ENCODE measurements around the gene LAMB1. TPM values are rescaled to one million over a fixed set of nuclear protein-coding genes. Genes with fewer than 3 reads are reported as not detected.

LAMB1 gene
- total and polyA plus RNA-seq, 3 donors from 2014 or later, result 42.0 to 65.2 (median 43.1) TPM

DNA sequence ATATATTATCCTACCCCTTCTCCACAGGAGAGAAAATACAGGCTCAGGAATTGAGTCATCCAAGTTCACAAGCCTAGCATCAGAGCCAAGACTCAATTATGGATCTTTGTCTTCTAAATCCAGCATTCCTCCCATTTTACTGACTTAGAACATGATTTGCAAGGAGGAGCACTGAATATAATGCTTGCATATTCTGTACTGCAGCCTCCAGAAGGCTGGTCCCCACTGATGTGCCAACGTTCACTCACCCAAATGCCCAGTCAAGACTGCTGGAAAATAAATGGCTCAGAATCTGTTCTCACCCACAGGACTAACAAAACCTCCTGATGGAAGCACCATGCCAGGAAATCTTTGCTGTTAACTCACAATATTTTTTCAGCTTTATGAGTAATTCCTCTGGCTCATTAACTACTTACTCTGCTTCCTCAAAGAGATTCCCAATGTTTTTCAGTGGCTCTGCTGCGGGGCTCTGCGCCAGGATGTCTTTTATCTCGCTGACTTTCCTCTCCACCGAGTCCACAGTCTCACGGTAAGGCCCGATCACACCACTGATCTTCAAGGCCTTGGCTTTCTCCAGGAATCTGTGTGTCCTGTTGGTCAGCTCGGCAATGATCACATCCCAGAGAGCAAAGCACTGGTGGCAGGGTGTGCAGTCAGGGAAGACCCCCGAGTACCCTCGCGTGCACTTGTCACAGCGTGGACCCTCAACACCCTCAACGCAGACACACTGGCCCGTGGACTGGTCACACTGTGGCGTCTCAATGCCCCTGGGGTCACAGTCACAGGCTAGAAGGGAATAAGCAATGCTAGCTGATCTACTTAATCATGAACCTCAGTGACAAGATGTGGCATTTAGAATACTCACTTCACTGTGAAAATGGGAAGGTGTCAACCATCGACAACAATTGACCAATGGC, 63.1 kb downstream of the LAMB1 start:
- no peak overlapping the region for H3K4me3 ChIP-seq
- no peaks in the 10 kb centered on the region for H3K9me3 ChIP-seq
- intact Hi-C loops (cut with DNase I; ENCODE audit: low total_unique reads), result no loop called here
- H3K27me3 ChIP-seq, result no peaks in the 10 kb centered on the region
- peak; percentile 62 for DNase-seq
- H3K36me3 ChIP-seq (ENCODE audit: low read depth, missing control alignments), result no peaks in the 10 kb centered on the region
- H3K4me1 ChIP-seq, result peaks cover 42% of the 10 kb centered on the region
- peak overlapping the region; percentile 66 to 83 for H3K27ac ChIP-seq
- 63 to 66% methylated on average over 16 of the region's 16 CpGs for WGBS, 2 donors
- TF ChIP-seq POLR2A (IDR thresholded peaks at IDR 0.05), result no peak
- TF ChIP-seq, protein P1, sequence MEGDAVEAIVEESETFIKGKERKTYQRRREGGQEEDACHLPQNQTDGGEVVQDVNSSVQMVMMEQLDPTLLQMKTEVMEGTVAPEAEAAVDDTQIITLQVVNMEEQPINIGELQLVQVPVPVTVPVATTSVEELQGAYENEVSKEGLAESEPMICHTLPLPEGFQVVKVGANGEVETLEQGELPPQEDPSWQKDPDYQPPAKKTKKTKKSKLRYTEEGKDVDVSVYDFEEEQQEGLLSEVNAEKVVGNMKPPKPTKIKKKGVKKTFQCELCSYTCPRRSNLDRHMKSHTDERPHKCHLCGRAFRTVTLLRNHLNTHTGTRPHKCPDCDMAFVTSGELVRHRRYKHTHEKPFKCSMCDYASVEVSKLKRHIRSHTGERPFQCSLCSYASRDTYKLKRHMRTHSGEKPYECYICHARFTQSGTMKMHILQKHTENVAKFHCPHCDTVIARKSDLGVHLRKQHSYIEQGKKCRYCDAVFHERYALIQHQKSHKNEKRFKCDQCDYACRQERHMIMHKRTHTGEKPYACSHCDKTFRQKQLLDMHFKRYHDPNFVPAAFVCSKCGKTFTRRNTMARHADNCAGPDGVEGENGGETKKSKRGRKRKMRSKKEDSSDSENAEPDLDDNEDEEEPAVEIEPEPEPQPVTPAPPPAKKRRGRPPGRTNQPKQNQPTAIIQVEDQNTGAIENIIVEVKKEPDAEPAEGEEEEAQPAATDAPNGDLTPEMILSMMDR (IDR thresholded peaks at IDR 0.05), result no peak

DNA sequence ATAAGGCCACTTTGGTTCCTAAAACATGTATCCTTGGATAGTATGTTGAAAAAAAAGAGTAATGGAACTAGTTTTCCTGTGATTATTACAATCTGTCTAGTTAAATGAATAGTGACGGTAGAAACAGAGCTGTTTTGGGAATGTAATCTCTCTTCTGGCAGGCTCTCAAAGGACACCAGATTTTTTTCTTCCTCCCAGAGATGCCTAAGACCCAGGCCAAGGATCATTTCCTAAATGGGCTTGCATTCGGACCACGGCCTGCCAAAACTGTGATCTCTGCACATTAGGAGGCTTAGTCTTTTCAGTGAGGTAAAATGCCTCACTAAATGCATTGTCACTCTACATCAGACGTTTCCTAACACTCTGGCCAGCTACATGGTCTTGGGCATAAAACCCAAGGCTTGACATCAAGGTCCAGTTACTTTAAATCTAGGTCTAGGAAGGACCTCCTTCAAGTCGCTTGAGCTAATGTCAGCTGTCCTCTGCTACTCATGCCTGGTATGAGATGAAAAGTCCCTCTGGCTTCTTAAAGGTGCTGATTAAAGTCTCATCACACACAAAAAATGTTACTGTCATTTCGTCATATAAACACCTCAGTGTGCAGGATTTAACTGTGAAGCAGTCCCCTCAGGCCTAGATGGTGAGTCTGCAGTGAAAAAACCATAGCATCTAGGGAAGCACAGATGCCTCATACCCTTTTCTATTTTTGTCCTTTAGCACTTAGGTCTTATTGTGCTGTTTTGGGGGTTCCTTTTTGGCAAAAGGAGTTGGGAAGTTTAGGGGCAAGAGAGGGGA, 64.3 kb downstream of the LAMB1 start:
- H3K4me3 ChIP-seq, result no peak overlapping the region
- peak overlapping the region; percentile 63 to 83 for H3K27ac ChIP-seq
- H3K36me3 ChIP-seq (ENCODE audit: low read depth, missing control alignments), result no peaks in the 10 kb centered on the region
- TF ChIP-seq, protein P1 (IDR thresholded peaks at IDR 0.05), result no peak
- TF ChIP-seq POLR2A (IDR thresholded peaks at IDR 0.05), result no peak
- intact Hi-C loops (cut with DNase I; ENCODE audit: low total_unique reads), result no loop called here
- peak; percentile 55 for DNase-seq
- 56 to 62% methylated on average over 6 of the region's 6 CpGs for WGBS, 2 donors
- H3K9me3 ChIP-seq, result no peaks in the 10 kb centered on the region
- no peaks in the 10 kb centered on the region for H3K27me3 ChIP-seq
- peaks cover 31% of the 10 kb centered on the region for H3K4me1 ChIP-seq

DNA sequence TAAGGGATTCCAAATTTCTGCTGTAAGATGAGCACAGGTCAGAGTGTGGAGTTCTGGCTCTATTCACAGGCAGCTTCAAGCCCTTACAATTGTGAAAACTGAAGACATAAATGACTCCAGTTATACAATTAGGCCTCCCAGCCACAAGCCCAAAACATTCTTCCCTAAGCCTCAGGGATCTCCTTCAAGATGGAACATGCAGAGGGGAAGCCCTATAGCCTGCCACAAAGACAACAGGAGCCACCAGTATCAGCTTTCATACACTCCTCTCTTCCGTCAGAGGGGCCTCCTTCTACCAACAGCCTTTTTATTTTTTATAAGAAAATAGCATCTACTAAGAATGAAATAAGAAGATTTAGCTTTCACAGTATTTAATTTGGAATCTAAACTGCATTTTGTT, 65.4 kb downstream of the LAMB1 start:
- intact Hi-C loops (cut with DNase I; ENCODE audit: low total_unique reads), result no loop called here
- no peak overlapping the region for H3K4me3 ChIP-seq
- H3K4me1 ChIP-seq, result peaks cover 25% of the 10 kb centered on the region
- H3K36me3 ChIP-seq (ENCODE audit: low read depth, missing control alignments), result no peaks in the 10 kb centered on the region
- H3K27ac ChIP-seq, result peak overlapping the region; percentile 41 to 83
- no peaks in the 10 kb centered on the region for H3K27me3 ChIP-seq
- WGBS, 2 donors, result 62 to 75% methylated on average over 1 of the region's 1 CpG
- H3K9me3 ChIP-seq, result no peaks in the 10 kb centered on the region
- DNase-seq, result no peak
- no peak for TF ChIP-seq POLR2A (IDR thresholded peaks at IDR 0.05)
- TF ChIP-seq, protein P1 (IDR thresholded peaks at IDR 0.05), result no peak

DNA sequence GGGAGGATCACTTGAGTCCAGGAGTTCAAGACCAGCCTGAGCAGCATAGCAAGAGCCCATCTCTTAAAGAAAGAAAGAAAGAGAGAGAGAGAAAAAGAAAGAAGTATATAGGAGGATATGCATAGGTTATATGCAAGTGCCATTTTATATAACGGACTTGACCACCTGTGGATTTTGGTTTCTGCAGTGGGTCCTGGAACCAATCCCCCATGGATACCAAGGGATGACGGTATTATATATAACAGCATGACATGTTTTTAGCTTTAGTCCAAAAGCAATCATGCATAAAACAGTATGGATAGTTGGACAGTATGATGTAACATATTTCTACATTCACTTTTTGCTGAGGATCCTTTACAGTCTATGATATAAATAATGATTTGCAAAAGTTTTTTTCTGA, 66.6 kb downstream of the LAMB1 start:
- intact Hi-C loops (cut with DNase I; ENCODE audit: low total_unique reads), result no loop called here
- no peaks in the 10 kb centered on the region for H3K36me3 ChIP-seq (ENCODE audit: low read depth, missing control alignments)
- 100% methylated on average over 2 of the region's 2 CpGs for WGBS, 2 donors
- no peak for DNase-seq
- H3K4me3 ChIP-seq, result no peak overlapping the region
- no peak for TF ChIP-seq POLR2A (IDR thresholded peaks at IDR 0.05)
- TF ChIP-seq, protein P1 (IDR thresholded peaks at IDR 0.05), result no peak
- H3K9me3 ChIP-seq, result no peaks in the 10 kb centered on the region
- no peaks in the 10 kb centered on the region for H3K27me3 ChIP-seq
- peak overlapping the region in 1 of 2 donors; percentile 83 for H3K27ac ChIP-seq
- peaks cover 31% of the 10 kb centered on the region for H3K4me1 ChIP-seq
